Renal pelvis (tissue), 12 donors: ENCODE data around the gene ANKRA2. TPM values are rescaled to one million over a fixed set of nuclear protein-coding genes. Genes with fewer than 3 reads are reported as not detected.

Source experiments
- DNase-seq: peaks from one replicate; pipeline ENCODE4 v3.0.0-alpha.2; 2013
- long read RNA-seq, 16 experiments: transcript quantifications; one replicate each; lab custom pipeline, GENCODE V29; 2026
- polyA plus RNA-seq, 3 donors: library from polyadenylated mRNA; unstranded; fragments of 120-200 nt; gene quantifications; one replicate each; pipeline ENCODE4 v1.2.1, GENCODE V29; 2013; ENCODE audit not compliant: insufficient read length in 3 of 3

Gene ANKRA2
- polyA plus RNA-seq, result 10 to 100 TPM; 32.3 to 55.0 (median 54.4) TPM
- long read RNA-seq, donor 1, transcript ANKRA2-205 (2 exons, 573 nt), result major isoform, 9 of 13 reads
- long read RNA-seq, donor 1, partial matches to known transcripts, result 0 of 13 reads
- long read RNA-seq, donor 1, other reads (novel, unspliced or antisense), result 0 of 13 reads
- long read RNA-seq, donor 2, transcript ANKRA2-206 (2 exons, 447 nt), result major isoform, 5 of 10 reads
- long read RNA-seq, donor 2, partial matches to known transcripts, result 0 of 10 reads
- long read RNA-seq, donor 2, other reads (novel, unspliced or antisense), result 0 of 10 reads
- long read RNA-seq, donor 3, transcript ANKRA2-207 (4 exons, 730 nt), result minor isoform, 5 of 19 reads
- long read RNA-seq, donor 3, transcript ANKRA2-205 (2 exons, 573 nt), result major isoform, 6 of 19 reads
- long read RNA-seq, donor 3, partial matches to known transcripts, result 0 of 19 reads
- long read RNA-seq, donor 3, other reads (novel, unspliced or antisense), result 0 of 19 reads
- long read RNA-seq, donor 4, transcript ANKRA2-205 (2 exons, 573 nt), result major isoform, 14 of 28 reads
- long read RNA-seq, donor 4, transcript ANKRA2-201 (9 exons, 2,063 nt), result minor isoform, 10 of 28 reads
- long read RNA-seq, donor 4, partial matches to known transcripts, result 0 of 28 reads
- long read RNA-seq, donor 4, other reads (novel, unspliced or antisense), result 0 of 28 reads
- long read RNA-seq, donor 5, partial matches to known transcripts, result 0 of 3 reads
- long read RNA-seq, donor 5, other reads (novel, unspliced or antisense), result 0 of 3 reads
- long read RNA-seq, donor 6, transcript ANKRA2-201 (9 exons, 2,063 nt), result minor isoform, 7 of 55 reads
- long read RNA-seq, donor 6, transcript ANKRA2-206 (2 exons, 447 nt), result minor isoform, 8 of 55 reads
- long read RNA-seq, donor 6, transcript ANKRA2-205 (2 exons, 573 nt), result major isoform, 27 of 55 reads
- long read RNA-seq, donor 6, partial matches to known transcripts, result 0 of 55 reads
- long read RNA-seq, donor 6, other reads (novel, unspliced or antisense), result 8 of 55 reads
- long read RNA-seq, donor 7, transcript ANKRA2-205 (2 exons, 573 nt), result major isoform, 10 of 16 reads
- long read RNA-seq, donor 7, partial matches to known transcripts, result 0 of 16 reads
- long read RNA-seq, donor 7, other reads (novel, unspliced or antisense), result 0 of 16 reads
- long read RNA-seq, donor 8, transcript ANKRA2-205 (2 exons, 573 nt), result major isoform, 7 of 17 reads
- long read RNA-seq, donor 8, partial matches to known transcripts, result 0 of 17 reads
- long read RNA-seq, donor 8, other reads (novel, unspliced or antisense), result 0 of 17 reads
- long read RNA-seq, donor 9, transcript ANKRA2-201 (9 exons, 2,063 nt), result minor isoform, 8 of 26 reads
- long read RNA-seq, donor 9, transcript ANKRA2-205 (2 exons, 573 nt), result major isoform, 10 of 26 reads
- long read RNA-seq, donor 9, partial matches to known transcripts, result 0 of 26 reads
- long read RNA-seq, donor 9, other reads (novel, unspliced or antisense), result 0 of 26 reads
- long read RNA-seq, donor 10, transcript ANKRA2-205 (2 exons, 573 nt), result major isoform, 11 of 20 reads
- long read RNA-seq, donor 10, partial matches to known transcripts, result 0 of 20 reads
- long read RNA-seq, donor 10, other reads (novel, unspliced or antisense), result 0 of 20 reads
- long read RNA-seq, donor 11, transcript ANKRA2-201 (9 exons, 2,063 nt), result major isoform, 5 of 13 reads
- long read RNA-seq, donor 11, partial matches to known transcripts, result 0 of 13 reads
- long read RNA-seq, donor 11, other reads (novel, unspliced or antisense), result 0 of 13 reads
- long read RNA-seq, donor 12, transcript ANKRA2-205 (2 exons, 573 nt), result major isoform, 31 of 64 reads
- long read RNA-seq, donor 12, transcript ANKRA2-201 (9 exons, 2,063 nt), result minor isoform, 9 of 64 reads
- long read RNA-seq, donor 12, transcript ANKRA2-208 (4 exons, 1,298 nt), result minor isoform, 8 of 64 reads
- long read RNA-seq, donor 12, transcript ANKRA2-206 (2 exons, 447 nt), result minor isoform, 13 of 64 reads
- long read RNA-seq, donor 12, partial matches to known transcripts, result 0 of 64 reads
- long read RNA-seq, donor 12, other reads (novel, unspliced or antisense), result 0 of 64 reads
- long read RNA-seq, donor 13, transcript ANKRA2-205 (2 exons, 573 nt), result major isoform, 9 of 19 reads
- long read RNA-seq, donor 13, transcript ANKRA2-206 (2 exons, 447 nt), result minor isoform, 6 of 19 reads
- long read RNA-seq, donor 13, partial matches to known transcripts, result 0 of 19 reads
- long read RNA-seq, donor 13, other reads (novel, unspliced or antisense), result 0 of 19 reads
- long read RNA-seq, donor 14, transcript ANKRA2-205 (2 exons, 573 nt), result major isoform, 21 of 37 reads
- long read RNA-seq, donor 14, partial matches to known transcripts, result 5 of 37 reads
- long read RNA-seq, donor 14, other reads (novel, unspliced or antisense), result 0 of 37 reads
- long read RNA-seq, donor 15, transcript ANKRA2-201 (9 exons, 2,063 nt), result minor isoform, 12 of 54 reads
- long read RNA-seq, donor 15, transcript ANKRA2-205 (2 exons, 573 nt), result major isoform, 27 of 54 reads
- long read RNA-seq, donor 15, partial matches to known transcripts, result 7 of 54 reads
- long read RNA-seq, donor 15, other reads (novel, unspliced or antisense), result 0 of 54 reads
- long read RNA-seq, donor 16, transcript ANKRA2-201 (9 exons, 2,063 nt), result minor isoform, 6 of 22 reads
- long read RNA-seq, donor 16, transcript ANKRA2-205 (2 exons, 573 nt), result major isoform, 10 of 22 reads
- long read RNA-seq, donor 16, partial matches to known transcripts, result 0 of 22 reads
- long read RNA-seq, donor 16, other reads (novel, unspliced or antisense), result 0 of 22 reads

- peak; percentile 99 for DNase-seq
Measured at GRCh38 chr5:73565139-73565968, at the start of gene ANKRA2, which contains the start of gene UTP15. Gene ANKRA2 (minus strand): TSS chr5:73565639. CDS start chr5:73562881, 2,758 bp downstream. Gene UTP15 (plus strand): TSS chr5:73565743. CDS start chr5:73567345, 1,602 bp downstream.

GRCh38 chr5:73615085-73615484, 49.6 kb upstream of the ANKRA2 start:
- no peak for DNase-seq

- no peak for DNase-seq
Measured at GRCh38 chr5:73612799-73613198, 47.4 kb upstream of the ANKRA2 start.

GRCh38 chr5:73607228-73607627, 41.8 kb upstream of the ANKRA2 start:
- no peak for DNase-seq

- no peak for DNase-seq
Measured at GRCh38 chr5:73606206-73606753, 40.8 kb upstream of the ANKRA2 start.

- DNase-seq, result no peak
Measured at GRCh38 chr5:73605223-73606087, 40.0 kb upstream of the ANKRA2 start.

- no peak for DNase-seq
Measured at GRCh38 chr5:73603998-73604397, 38.6 kb upstream of the ANKRA2 start.

GRCh38 chr5:73599380-73599779, 33.9 kb upstream of the ANKRA2 start:
- DNase-seq, result no peak

- DNase-seq, result no peak
Measured at GRCh38 chr5:73596705-73597328, 31.4 kb upstream of the ANKRA2 start.

GRCh38 chr5:73592551-73592950, 27.1 kb upstream of the ANKRA2 start:
- DNase-seq, result no peak

- DNase-seq, result no peak
Measured at GRCh38 chr5:73591698-73592501, 26.5 kb upstream of the ANKRA2 start.

- DNase-seq, result peak; percentile 72
Measured at GRCh38 chr5:73591102-73591695, 25.8 kb upstream of the ANKRA2 start.

- DNase-seq, result no peak
Measured at GRCh38 chr5:73587923-73588322, 22.5 kb upstream of the ANKRA2 start.
